H9 (cell line): Measurements from ENCODE around the gene CCDC85A. TPM values are rescaled to one million over a fixed set of nuclear protein-coding genes. Genes with fewer than 3 reads are reported as not detected.

ENCODE experiments used
- DNase-seq: peaks from one replicate; pipeline ENCODE4 v3.0.0-alpha.2; 2017
- H2AFZ ChIP-seq: one replicate; pipeline ENCODE4 v1.6.1; 2013; ENCODE audit warnings: mild to moderate bottlenecking, low read length, control low read depth, moderate library complexity
- H2AK5ac ChIP-seq: 2 replicates; pipeline ENCODE4 v1.6.1; 2013; ENCODE audit warnings: low read length, control low read depth, mixed read lengths; ENCODE audit not compliant: insufficient read length
- H2BK120ac ChIP-seq: one replicate; pipeline ENCODE4 v1.6.1; 2013; ENCODE audit warnings: low read depth, mild to moderate bottlenecking, low read length, control low read depth, inconsistent platforms; ENCODE audit not compliant: poor library complexity, severe bottlenecking
- H2BK12ac ChIP-seq: 2 replicates; pipeline ENCODE4 v1.6.1; 2013; ENCODE audit warnings: low read length, control low read depth, mixed read lengths, low read depth; ENCODE audit not compliant: insufficient read length
- H2BK15ac ChIP-seq: 2 replicates; pipeline ENCODE4 v1.6.1; 2013; ENCODE audit warnings: low read depth, low read length, control low read depth
- H2BK20ac ChIP-seq: one replicate; pipeline ENCODE4 v1.6.1; 2013; ENCODE audit warnings: low read depth, mild to moderate bottlenecking, low read length, control low read depth, inconsistent platforms; ENCODE audit not compliant: poor library complexity, severe bottlenecking
- H2BK5ac ChIP-seq: 2 replicates; pipeline ENCODE4 v1.6.1; 2013; ENCODE audit warnings: low read length, control low read depth, mixed read lengths; ENCODE audit not compliant: insufficient read length
- H3K14ac ChIP-seq: 2 replicates; pipeline ENCODE4 v1.6.1; 2013; ENCODE audit warnings: low read length, control low read depth; ENCODE audit not compliant: insufficient read depth
- H3K18ac ChIP-seq: 2 replicates; pipeline ENCODE4 v1.6.1; 2013; ENCODE audit warnings: low read depth, mild to moderate bottlenecking, mixed read lengths, low read length, control low read depth; ENCODE audit not compliant: insufficient read length
- H3K23ac ChIP-seq: 2 replicates; pipeline ENCODE4 v1.6.1; 2013; ENCODE audit warnings: low read length, control low read depth, mixed read lengths, low read depth; ENCODE audit not compliant: insufficient read length
- H3K23me2 ChIP-seq: 2 replicates; pipeline ENCODE4 v1.6.1; 2013; ENCODE audit warnings: low read depth, mild to moderate bottlenecking, mixed read lengths, low read length, control low read depth; ENCODE audit not compliant: insufficient read length, poor library complexity, severe bottlenecking
- H3K27ac ChIP-seq: 2 replicates; pipeline ENCODE4 v1.5.1; 2013; ENCODE audit warnings: low read length, control low read depth, mixed read lengths, low read depth; ENCODE audit not compliant: insufficient read length
- H3K27me3 ChIP-seq: 2 replicates; pipeline ENCODE4 v1.6.1; 2013; ENCODE audit warnings: low read length, control low read depth, inconsistent platforms; ENCODE audit not compliant: insufficient read depth
- H3K4ac ChIP-seq: 2 replicates; pipeline ENCODE4 v1.6.1; 2013; ENCODE audit warnings: low read depth, mild to moderate bottlenecking, control low read depth, inconsistent platforms, low read length, moderate library complexity
- H3K4me1 ChIP-seq: 2 replicates; pipeline ENCODE4 v1.6.1; 2013; ENCODE audit warnings: low read length, control low read depth, inconsistent platforms; ENCODE audit not compliant: insufficient read depth
- H3K4me2 ChIP-seq: 2 replicates; pipeline ENCODE4 v1.6.1; 2013; ENCODE audit warnings: low read length, control low read depth, mixed read lengths; ENCODE audit not compliant: insufficient read length, insufficient read depth
- H3K56ac ChIP-seq: 2 replicates; pipeline ENCODE4 v1.6.1; 2013; ENCODE audit warnings: low read depth, mild to moderate bottlenecking, mixed read lengths, low read length, control low read depth; ENCODE audit not compliant: insufficient read length
- H3K79me1 ChIP-seq: 2 replicates; pipeline ENCODE4 v1.6.1; 2013; ENCODE audit warnings: low read depth, mild to moderate bottlenecking, moderate library complexity, low read length, control low read depth, inconsistent platforms; ENCODE audit not compliant: insufficient read depth, poor library complexity, severe bottlenecking
- H3K79me2 ChIP-seq: 2 replicates; pipeline ENCODE4 v1.6.1; 2013; ENCODE audit warnings: low read length, control low read depth, inconsistent platforms; ENCODE audit not compliant: insufficient read depth
- H3K9ac ChIP-seq: 2 replicates; pipeline ENCODE4 v1.6.1; 2013; ENCODE audit warnings: low read length, control low read depth, mixed read lengths; ENCODE audit not compliant: insufficient read length; ENCODE audit errors: extremely low read depth
- H3K9me3 ChIP-seq: one replicate; pipeline ENCODE4 v1.6.1; 2013; ENCODE audit warnings: low read depth, low read length, inconsistent platforms; ENCODE audit not compliant: control insufficient read depth
- H3T11ph ChIP-seq: one replicate; pipeline ENCODE4 v1.6.1; 2013; ENCODE audit warnings: mild to moderate bottlenecking, low read length, control low read depth, inconsistent platforms
- H4K20me1 ChIP-seq: one replicate; pipeline ENCODE4 v1.6.1; 2013; ENCODE audit not compliant: control insufficient read depth, insufficient read length, insufficient read depth
- H4K5ac ChIP-seq: 2 replicates; pipeline ENCODE4 v1.6.1; 2013; ENCODE audit warnings: low read depth, mild to moderate bottlenecking, mixed read lengths, low read length, control low read depth; ENCODE audit not compliant: insufficient read length
- H4K8ac ChIP-seq: replicated peaks from 2 replicates; pipeline ENCODE4 v1.6.1; 2013; ENCODE audit warnings: low read length, control low read depth, mixed read lengths, low read depth; ENCODE audit not compliant: insufficient read length
- H4K91ac ChIP-seq: 2 replicates; pipeline ENCODE4 v1.6.1; 2013; ENCODE audit warnings: low read depth, mild to moderate bottlenecking, moderate library complexity, mixed read lengths, low read length, control low read depth; ENCODE audit not compliant: insufficient read length
- H3K27ac Mint-ChIP-seq, 3 experiments: 2 replicates in 2 of 3; 3 replicates in 1 of 3; pipeline ENCODE4 v1.8.0; 2020 to 2021; ENCODE audit warnings: mixed read lengths in 3 of 3, mild to moderate bottlenecking in 1 of 3, moderate library complexity in 1 of 3
- H3K27me3 Mint-ChIP-seq: 2 replicates; pipeline ENCODE4 v1.8.0; 2021; ENCODE audit warnings: low read depth, mild to moderate bottlenecking, moderate library complexity, mixed read lengths
- H3K36me3 Mint-ChIP-seq, 3 experiments: 2 replicates in 2 of 3; 3 replicates in 1 of 3; pipeline ENCODE4 v1.8.0; 2020 to 2021; ENCODE audit warnings: low read depth in 3 of 3, mixed read lengths in 3 of 3; ENCODE audit not compliant: insufficient read depth in 1 of 3
- H3K4me1 Mint-ChIP-seq, 2 experiments: 2 replicates each; pipeline ENCODE4 v1.8.0; 2020; ENCODE audit warnings: mixed read lengths in 2 of 2
- H3K4me3 Mint-ChIP-seq, 2 experiments: 2 replicates in 1 of 2; 3 replicates in 1 of 2; pipeline ENCODE4 v1.8.0; 2020 to 2021; ENCODE audit warnings: mild to moderate bottlenecking in 2 of 2, mixed read lengths in 2 of 2, moderate library complexity in 1 of 2
- H3K9me3 Mint-ChIP-seq, 2 experiments: 2 replicates in 1 of 2; 3 replicates in 1 of 2; pipeline ENCODE4 v1.8.0; 2020; ENCODE audit warnings: mild to moderate bottlenecking in 2 of 2, mixed read lengths in 2 of 2, moderate library complexity in 1 of 2
- CTCF ChIP-seq: fragments of 200-600 bp; sonication (generic); conservative IDR thresholded peaks from 3 replicates; pipeline ENCODE4 v1.8.0; 2021; ENCODE audit warnings: antibody characterized with exemption, mild to moderate bottlenecking
- WGBS: extraction: QIAGEN DNeasy Blood & Tissue Kit; methylation state at CpG from one replicate; pipeline ENCODE4 v1.1.7; 2013; ENCODE audit warnings: missing lambda C conversion rate, low lambda C conversion rate, mixed read lengths; ENCODE audit not compliant: insufficient read length; ENCODE audit errors: extremely low coverage; 5-methylcytosine and 5-hydroxymethylcytosine counted together
- total RNA-seq: library from RNA; stranded (reverse); gene quantifications from 2 replicates; pipeline ENCODE4 v1.2.1, GENCODE V29; 2021

Gene CCDC85A
- total RNA-seq, 1 experiment from 2014 or later, result 0.17 TPM

GRCh38 chr2:56288838-56289580 is 105.2 kb downstream of the CCDC85A start:
- no peak overlapping the region for H3K27ac Mint-ChIP-seq
- H3K27me3 Mint-ChIP-seq, result no peaks in the 10 kb centered on the region
- WGBS, result no CpG with 5 or more reads among the region's 2 CpGs
- peaks cover 2 to 12% of the 10 kb centered on the region in 2 experiments; a peak in 3 of 4 replicates for H3K4me1 Mint-ChIP-seq
- H2BK120ac ChIP-seq, result no peak overlapping the region
- H2BK12ac ChIP-seq, result no peak overlapping the region
- no peak overlapping the region for H2BK20ac ChIP-seq
- H3K9me3 Mint-ChIP-seq, result 0 out of 5 replicates have a peak, but pooled peaks cover 3 to 4% of the 10 kb centered on the region in 2 experiments
- H3T11ph ChIP-seq, result no peak overlapping the region
- H4K5ac ChIP-seq, result no peak overlapping the region
- no peak overlapping the region for H4K91ac ChIP-seq
- no peaks in the 10 kb centered on the region for H3K27me3 ChIP-seq
- H3K79me2 ChIP-seq, result no peaks in the 10 kb centered on the region
- no peaks in the 10 kb centered on the region for H3K36me3 Mint-ChIP-seq
- H2AFZ ChIP-seq, result no peak overlapping the region
- no peak overlapping the region for H3K18ac ChIP-seq
- H3K4ac ChIP-seq, result no peak overlapping the region
- H3K79me1 ChIP-seq, result no peaks in the 10 kb centered on the region
- no peak overlapping the region for H3K14ac ChIP-seq
- H2AK5ac ChIP-seq, result no peak overlapping the region
- no peak for DNase-seq
- no peaks in the 10 kb centered on the region for H3K23me2 ChIP-seq
- H3K9me3 ChIP-seq, result no peaks in the 10 kb centered on the region
- H3K4me3 Mint-ChIP-seq, result no peak overlapping the region
- H2BK15ac ChIP-seq, result no peak overlapping the region
- H2BK5ac ChIP-seq, result no peak overlapping the region
- no peak overlapping the region for H3K23ac ChIP-seq
- no peak overlapping the region for H4K8ac ChIP-seq
- H3K4me2 ChIP-seq, result no peak overlapping the region
- H3K27ac ChIP-seq, result no peak overlapping the region
- H4K20me1 ChIP-seq, result no peaks in the 10 kb centered on the region
- no peak overlapping the region for H3K56ac ChIP-seq
- no peaks in the 10 kb centered on the region for H3K4me1 ChIP-seq
- peak; percentile 45 for TF ChIP-seq CTCF
- H3K9ac ChIP-seq, result no peak overlapping the region
